Inflammatory macrophage (primary cell): Measurements from ENCODE around the gene NFIX.

Experiments used
- DNase-seq, 2 donors: peaks; one replicate each; pipeline ENCODE4 v3.0.0-alpha.2; 2020 to 2022

The NFIX gene

GRCh38 chr19:13078897-13079541 is 83.7 kb downstream of the NFIX start:
- DNase-seq = no peak

- no peak for DNase-seq
These were observed 84.3 kb downstream of the NFIX start for GRCh38 chr19:13079542-13079986.

- no peak for DNase-seq
These were observed 87.1 kb downstream of the NFIX start for GRCh38 chr19:13082192-13083007.

- DNase-seq = no peak
These were observed 87.7 kb downstream of the NFIX start for GRCh38 chr19:13083008-13083404.

GRCh38 chr19:13083627-13084026 is 88.4 kb downstream of the NFIX start:
- DNase-seq = no peak

GRCh38 chr19:13085666-13086065 is 90.4 kb downstream of the NFIX start:
- peak; percentile 49 to 61 for DNase-seq

- no peak for DNase-seq
These were observed 91.1 kb downstream of the NFIX start for GRCh38 chr19:13086341-13086740.

- DNase-seq = no peak
These were observed 92.0 kb downstream of the NFIX start for GRCh38 chr19:13087295-13087694.

- DNase-seq = no peak
These were observed 92.7 kb downstream of the NFIX start for GRCh38 chr19:13087795-13088537.

GRCh38 chr19:13089139-13089856 is 94.0 kb downstream of the NFIX start:
- DNase-seq = no peak

GRCh38 chr19:13089857-13090507 is 94.7 kb downstream of the NFIX start:
- no peak for DNase-seq

GRCh38 chr19:13090511-13091231 is 95.4 kb downstream of the NFIX start:
- DNase-seq = no peak

GRCh38 chr19:13091400-13092157 is 96.3 kb downstream of the NFIX start:
- no peak for DNase-seq

- no peak for DNase-seq
These were observed 96.9 kb downstream of the NFIX start for GRCh38 chr19:13092158-13092543.

- no peak for DNase-seq
These were observed 97.4 kb downstream of the NFIX start for GRCh38 chr19:13092606-13093235.

- DNase-seq = peak; percentile 87 to 91
These were observed 98.3 kb downstream of the NFIX start for GRCh38 chr19:13093407-13094105.

GRCh38 chr19:13094106-13094504 is 98.8 kb downstream of the NFIX start:
- DNase-seq = no peak

- DNase-seq = peak; percentile 31 to 32
These were observed 99.6 kb downstream of the NFIX start for GRCh38 chr19:13094771-13095392.

- no peak for DNase-seq
These were observed 100.1 kb downstream of the NFIX start for GRCh38 chr19:13095393-13095784.
